Measurements from ENCODE around the gene TDO2.
"Not testable (repeated sequence)": the region's sequence is repeated elsewhere in the genome, so short reads cannot be mapped to it uniquely, and the experiment has no call there.

TDO2 gene

DNA sequence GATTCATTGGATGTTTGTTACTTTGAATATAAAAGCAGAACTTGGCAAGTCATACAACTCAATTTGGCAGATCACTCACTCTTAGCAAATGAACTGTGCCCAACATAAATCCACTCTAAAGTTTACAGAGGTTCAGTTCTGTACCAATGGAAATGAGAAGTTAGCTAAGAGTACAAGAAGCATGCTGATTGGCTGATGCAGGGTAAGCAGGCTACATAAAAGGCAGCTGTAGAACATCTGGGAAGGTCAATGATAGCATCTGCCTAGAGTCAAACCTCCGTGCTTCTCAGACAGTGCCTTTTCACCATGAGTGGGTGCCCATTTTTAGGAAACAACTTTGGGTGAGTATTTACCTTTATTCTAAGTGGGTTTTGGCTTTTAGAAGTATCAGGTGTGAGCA lies at the start of gene TDO2:
Gene TDO2 (plus strand): TSS at position 244 of the 400 bp plus-strand sequence. CDS start 63 bp downstream, at position 307.
- no peak for DNase-seq

GRCh38 chr4:155854582-155855226 lies 48.8 kb upstream of the TDO2 start:
- DNase-seq = no peak

- no peak for DNase-seq
Measured at GRCh38 chr4:155855897-155856296, 47.6 kb upstream of the TDO2 start.

DNA sequence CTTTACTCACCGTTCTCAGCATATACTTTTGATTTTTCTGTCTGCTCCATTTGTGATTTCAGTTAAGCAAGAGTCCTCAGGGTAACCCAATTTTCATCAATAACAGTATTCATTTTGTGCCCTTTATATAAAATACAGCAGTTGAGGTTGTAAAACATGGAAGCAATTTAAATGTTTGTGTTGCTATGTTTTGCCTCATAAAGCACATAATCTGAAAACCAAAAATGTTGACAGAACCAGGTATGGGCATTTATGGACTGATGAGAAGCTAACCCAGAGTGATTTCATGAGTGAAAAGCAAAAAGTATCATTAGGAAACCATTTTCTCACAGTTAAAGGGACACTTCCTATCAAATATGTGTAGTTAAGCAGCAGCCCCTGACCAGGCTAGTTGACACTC lies 37.3 kb upstream of the TDO2 start, which contains the start of gene ASIC5:
Gene ASIC5 (minus strand): TSS at position 101 of the 400 bp plus-strand sequence. CDS start 51 bp downstream, at position 50.
- no peak for DNase-seq

GRCh38 chr4:155875878-155876277 lies 27.6 kb upstream of the TDO2 start:
- no peak for DNase-seq

GRCh38 chr4:155877971-155878370 lies 25.5 kb upstream of the TDO2 start:
- DNase-seq = no peak

GRCh38 chr4:155878611-155879010 lies 24.9 kb upstream of the TDO2 start:
- DNase-seq = no peak

GRCh38 chr4:155879767-155880166 lies 23.7 kb upstream of the TDO2 start:
- DNase-seq = no peak

GRCh38 chr4:155881555-155881954 lies 21.9 kb upstream of the TDO2 start:
- DNase-seq = no peak

- DNase-seq = no peak
Measured at GRCh38 chr4:155883895-155884294, 19.6 kb upstream of the TDO2 start.

DNA sequence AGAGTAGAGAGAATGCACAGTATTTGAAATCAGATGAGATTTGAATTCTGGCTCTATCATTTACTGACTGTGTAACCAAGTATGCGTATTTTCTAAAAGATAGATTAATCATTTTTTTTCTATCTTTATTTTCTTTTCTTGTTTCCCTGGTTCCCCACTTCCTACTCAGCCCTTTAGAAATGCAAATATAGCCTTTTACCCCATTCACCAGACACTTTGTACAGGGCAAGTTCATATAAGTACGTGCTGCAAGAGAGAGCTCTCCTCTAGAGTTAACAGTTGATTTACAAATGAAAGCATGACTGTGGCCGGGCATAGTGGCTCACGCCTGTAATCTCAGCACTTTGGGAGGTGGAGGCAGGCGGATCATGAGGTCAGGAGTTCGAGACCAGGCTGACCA lies 17.8 kb upstream of the TDO2 start:
- DNase-seq = no peak

DNA sequence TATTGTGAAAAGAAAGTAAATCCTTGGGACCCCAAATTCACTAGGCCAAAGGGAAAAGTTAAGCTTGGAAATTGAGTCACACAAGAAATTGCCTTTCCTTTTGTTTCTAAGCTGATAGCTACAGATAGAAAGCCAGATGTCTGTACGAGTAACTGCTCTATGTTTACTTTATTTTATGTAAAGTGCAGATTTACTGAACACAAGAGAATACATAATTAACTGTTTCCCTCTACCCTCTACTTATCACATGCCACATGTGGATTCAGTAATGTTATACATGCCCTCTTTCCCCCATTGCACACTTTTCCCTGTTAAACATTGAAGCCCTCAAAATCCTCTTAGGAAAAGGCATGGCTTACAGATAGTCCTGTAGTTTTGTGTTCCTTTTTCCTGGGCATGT lies 16.5 kb upstream of the TDO2 start:
- DNase-seq = no peak

DNA sequence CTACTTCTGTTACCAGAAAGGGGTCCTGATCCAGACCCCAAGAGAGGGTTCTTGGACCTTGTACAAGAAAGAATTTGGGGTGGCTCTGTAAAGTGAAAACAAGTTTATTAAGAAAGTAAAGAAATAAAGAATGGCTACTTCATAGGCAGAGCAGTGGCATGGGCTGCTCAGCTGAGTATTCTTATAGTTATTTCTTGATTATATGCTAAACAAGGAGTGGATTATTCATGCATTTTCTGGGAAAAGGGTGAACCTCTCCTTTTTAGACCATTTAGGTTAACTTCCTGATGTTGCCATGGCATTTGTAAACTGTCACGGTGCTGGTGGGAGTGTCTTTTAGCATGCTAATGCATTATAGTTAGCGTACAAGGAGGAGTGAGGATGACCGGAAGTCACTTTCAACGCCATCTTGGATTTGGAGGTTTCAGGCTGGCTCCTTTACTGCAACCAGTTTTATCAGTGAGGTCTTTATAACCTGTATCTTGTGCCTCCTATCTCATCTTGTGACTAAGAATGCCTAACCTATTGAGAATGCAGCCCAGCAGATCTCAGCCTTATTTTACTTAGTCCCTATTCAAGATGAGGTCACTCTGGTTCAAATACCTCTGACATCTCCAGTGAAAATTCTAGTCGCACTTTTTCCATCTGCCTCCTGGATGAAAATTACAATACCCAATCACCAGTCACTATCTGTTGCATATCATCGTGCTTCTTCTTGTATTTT lies 15.5 kb upstream of the TDO2 start:
- DNase-seq = no peak

GRCh38 chr4:155889031-155889793 lies 14.3 kb upstream of the TDO2 start:
- DNase-seq = no peak

- DNase-seq = no peak
Measured at GRCh38 chr4:155889946-155890345, 13.6 kb upstream of the TDO2 start.

- no peak for DNase-seq
Measured at GRCh38 chr4:155891058-155891457, 12.4 kb upstream of the TDO2 start.

DNA sequence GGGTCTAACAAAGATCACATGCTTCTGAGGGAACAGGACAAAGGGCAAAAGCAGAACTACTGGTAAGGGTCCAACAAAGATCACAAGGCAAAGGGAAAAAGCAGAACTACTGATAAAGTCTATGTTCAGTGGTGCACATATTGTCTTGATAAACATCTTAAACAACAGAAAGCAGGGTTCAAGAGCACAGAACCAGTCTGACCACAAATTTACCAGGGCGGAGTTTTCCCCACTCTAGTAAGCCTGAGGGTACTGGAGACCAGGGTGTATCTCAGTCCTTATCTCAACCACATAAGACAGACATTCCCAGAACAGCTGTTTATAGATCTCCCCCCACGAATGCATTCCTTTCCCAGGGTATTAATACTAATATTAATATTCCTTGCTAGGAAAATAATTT lies 5.1 kb upstream of the TDO2 start:
- not testable (repeated sequence) for DNase-seq

- DNase-seq = no peak
Measured at GRCh38 chr4:155899891-155900290, 3.6 kb upstream of the TDO2 start.

GRCh38 chr4:155900381-155900780 lies 3.1 kb upstream of the TDO2 start:
- no peak for DNase-seq

DNA sequence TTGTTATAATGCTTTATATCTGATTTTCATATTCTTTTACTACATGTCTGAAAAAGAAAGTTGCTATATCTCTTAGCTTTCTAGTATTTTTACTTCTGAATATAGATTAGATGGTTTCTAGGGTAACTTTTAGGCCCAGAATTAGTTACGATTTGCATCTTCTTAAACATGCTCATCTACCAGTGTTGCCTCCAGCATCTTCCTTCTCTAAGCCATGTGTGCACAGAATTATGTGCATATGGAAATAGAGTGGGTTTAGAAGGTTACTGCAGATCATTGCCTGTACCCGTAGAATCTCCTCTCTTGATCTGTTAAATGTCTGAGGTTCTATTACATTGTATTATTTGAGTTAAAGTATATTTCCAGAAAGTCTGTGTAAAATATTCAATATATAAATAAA lies 2.5 kb upstream of the TDO2 start:
- no peak for DNase-seq

DNA sequence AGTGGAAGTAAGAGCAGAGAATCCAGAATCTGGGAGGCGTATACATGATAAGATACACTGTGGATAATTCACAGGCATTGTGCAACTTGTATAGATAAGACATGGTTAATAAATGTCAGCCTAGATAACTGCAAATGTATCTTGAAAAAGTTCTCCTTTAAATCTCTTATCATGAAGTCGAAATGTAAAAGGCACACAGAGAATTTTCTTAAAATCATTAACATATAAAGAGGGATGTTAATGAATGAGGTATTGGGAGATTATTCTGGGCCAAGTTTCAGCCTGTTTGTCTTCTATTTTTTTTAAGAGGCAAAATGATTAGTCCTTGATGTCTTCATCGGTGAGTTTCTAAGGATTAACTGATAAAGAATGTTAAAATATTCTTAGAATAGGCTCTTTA lies 835 bp downstream of the TDO2 start:
- no peak for DNase-seq

GRCh38 chr4:155906554-155907247 lies 3.2 kb downstream of the TDO2 start:
- no peak for DNase-seq

- no peak for DNase-seq
Measured at GRCh38 chr4:155907556-155907955, 4.1 kb downstream of the TDO2 start.
